Gastroesophageal sphincter (tissue), 3 donors: Measurements from ENCODE around the gene BSG.

Source experiments
- EP300 ChIP-seq: sonication (generic); formaldehyde crosslinking; IDR thresholded peaks from one replicate; pipeline ENCODE4 v1.6.1; 2017; ENCODE audit warnings: antibody characterized with exemption, mild to moderate bottlenecking
- POLR2A ChIP-seq, 2 donors: fragments of 450-650 bp; IDR thresholded peaks; one replicate each; pipeline ENCODE4 v1.6.1; 2017; ENCODE audit warnings: antibody characterized with exemption in 2 of 2, mild to moderate bottlenecking in 2 of 2, moderate library complexity in 1 of 2
- POLR2AphosphoS5 ChIP-seq: sonication (generic); formaldehyde crosslinking; IDR thresholded peaks from one replicate; pipeline ENCODE4 v1.6.1; 2017; ENCODE audit warnings: antibody characterized with exemption
- TF ChIP-seq, protein P1 (sequence below), 4 experiments: fragments of 200-600 bp in 2 of 4; fragments of 450-650 bp in 2 of 4; sonication (generic) in 1 of 4; IDR thresholded peaks; one replicate each; pipeline ENCODE4 v1.5.1; 2017 to 2019; ENCODE audit warnings: antibody characterized with exemption in 4 of 4, mild to moderate bottlenecking in 2 of 4, moderate library complexity in 2 of 4

GRCh38 chr19:613732-614567 is 41.6 kb downstream of the BSG start:
- TF ChIP-seq POLR2A (IDR thresholded peaks at IDR 0.05) (no peak), POLR2AphosphoS5 (no peak), EP300 (no peak)
- TF ChIP-seq, protein P1, sequence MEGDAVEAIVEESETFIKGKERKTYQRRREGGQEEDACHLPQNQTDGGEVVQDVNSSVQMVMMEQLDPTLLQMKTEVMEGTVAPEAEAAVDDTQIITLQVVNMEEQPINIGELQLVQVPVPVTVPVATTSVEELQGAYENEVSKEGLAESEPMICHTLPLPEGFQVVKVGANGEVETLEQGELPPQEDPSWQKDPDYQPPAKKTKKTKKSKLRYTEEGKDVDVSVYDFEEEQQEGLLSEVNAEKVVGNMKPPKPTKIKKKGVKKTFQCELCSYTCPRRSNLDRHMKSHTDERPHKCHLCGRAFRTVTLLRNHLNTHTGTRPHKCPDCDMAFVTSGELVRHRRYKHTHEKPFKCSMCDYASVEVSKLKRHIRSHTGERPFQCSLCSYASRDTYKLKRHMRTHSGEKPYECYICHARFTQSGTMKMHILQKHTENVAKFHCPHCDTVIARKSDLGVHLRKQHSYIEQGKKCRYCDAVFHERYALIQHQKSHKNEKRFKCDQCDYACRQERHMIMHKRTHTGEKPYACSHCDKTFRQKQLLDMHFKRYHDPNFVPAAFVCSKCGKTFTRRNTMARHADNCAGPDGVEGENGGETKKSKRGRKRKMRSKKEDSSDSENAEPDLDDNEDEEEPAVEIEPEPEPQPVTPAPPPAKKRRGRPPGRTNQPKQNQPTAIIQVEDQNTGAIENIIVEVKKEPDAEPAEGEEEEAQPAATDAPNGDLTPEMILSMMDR (IDR thresholded peaks at IDR 0.05) = no peak
